IMR-90 (cell line): ENCODE data around the gene RASL10A.

Source experiments
- CEBPB ChIP-seq: IDR thresholded peaks from 2 replicates; pipeline ENCODE4 v1.6.1; 2012; ENCODE audit warnings: low read depth, low read length, improper control_type of control experiment
- CHD1 ChIP-seq: IDR thresholded peaks from 2 replicates; pipeline ENCODE4 v1.6.1; 2012; ENCODE audit warnings: low read depth, low read length, improper control_type of control experiment
- MAFK ChIP-seq: IDR thresholded peaks from 2 replicates; pipeline ENCODE4 v1.6.1; 2012; ENCODE audit warnings: low read depth, low read length, improper control_type of control experiment
- MXI1 ChIP-seq: IDR thresholded peaks from 2 replicates; pipeline ENCODE4 v1.6.1; 2012; ENCODE audit warnings: low read depth, mild to moderate bottlenecking, low read length, moderate library complexity, borderline replicate concordance
- NFE2L2 ChIP-seq: fragments of 150-350 bp; IDR thresholded peaks from 2 replicates; pipeline ENCODE4 v1.6.1; 2016; ENCODE audit warnings: low read depth, mild to moderate bottlenecking, low read length
- POLR2A ChIP-seq: IDR thresholded peaks from 2 replicates; pipeline ENCODE4 v1.6.1; 2012; ENCODE audit warnings: mild to moderate bottlenecking, low read depth, low read length
- RAD21 ChIP-seq: IDR thresholded peaks from 2 replicates; pipeline ENCODE4 v1.6.1; 2012; ENCODE audit warnings: low read length, improper control_type of control experiment
- RFX5 ChIP-seq: IDR thresholded peaks from 2 replicates; pipeline ENCODE4 v1.8.0; 2012; ENCODE audit warnings: low read depth, mild to moderate bottlenecking, low read length, moderate library complexity
- TF ChIP-seq, protein P1 (sequence below): conservative IDR thresholded peaks from 2 replicates; pipeline ENCODE4 v1.5.1; 2012; ENCODE audit warnings: mild to moderate bottlenecking, low read depth, low read length, improper control_type of control experiment

DNA sequence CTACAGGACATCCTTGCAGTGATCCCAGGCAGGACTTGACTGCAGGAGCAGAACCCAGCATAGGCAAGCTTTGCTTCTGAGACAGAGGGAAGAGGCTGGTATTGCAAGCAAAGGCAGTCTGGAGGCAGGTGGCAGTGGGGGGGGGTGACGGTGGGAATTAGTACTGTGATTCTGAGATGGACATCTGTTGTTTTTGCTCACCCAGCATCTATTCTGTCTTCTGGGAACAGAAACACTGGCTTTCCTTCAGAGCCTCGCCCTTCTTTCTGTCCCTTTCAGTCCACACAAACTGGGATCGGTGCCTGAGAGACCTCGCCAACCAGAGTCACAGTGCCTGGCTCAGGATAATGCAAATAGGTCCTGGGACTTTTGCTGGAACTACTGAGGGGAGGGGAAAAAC is 31.2 kb upstream of the RASL10A start:
- TF ChIP-seq, protein P1, sequence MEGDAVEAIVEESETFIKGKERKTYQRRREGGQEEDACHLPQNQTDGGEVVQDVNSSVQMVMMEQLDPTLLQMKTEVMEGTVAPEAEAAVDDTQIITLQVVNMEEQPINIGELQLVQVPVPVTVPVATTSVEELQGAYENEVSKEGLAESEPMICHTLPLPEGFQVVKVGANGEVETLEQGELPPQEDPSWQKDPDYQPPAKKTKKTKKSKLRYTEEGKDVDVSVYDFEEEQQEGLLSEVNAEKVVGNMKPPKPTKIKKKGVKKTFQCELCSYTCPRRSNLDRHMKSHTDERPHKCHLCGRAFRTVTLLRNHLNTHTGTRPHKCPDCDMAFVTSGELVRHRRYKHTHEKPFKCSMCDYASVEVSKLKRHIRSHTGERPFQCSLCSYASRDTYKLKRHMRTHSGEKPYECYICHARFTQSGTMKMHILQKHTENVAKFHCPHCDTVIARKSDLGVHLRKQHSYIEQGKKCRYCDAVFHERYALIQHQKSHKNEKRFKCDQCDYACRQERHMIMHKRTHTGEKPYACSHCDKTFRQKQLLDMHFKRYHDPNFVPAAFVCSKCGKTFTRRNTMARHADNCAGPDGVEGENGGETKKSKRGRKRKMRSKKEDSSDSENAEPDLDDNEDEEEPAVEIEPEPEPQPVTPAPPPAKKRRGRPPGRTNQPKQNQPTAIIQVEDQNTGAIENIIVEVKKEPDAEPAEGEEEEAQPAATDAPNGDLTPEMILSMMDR: no peak
- no peak for TF ChIP-seq POLR2A
- no peak for TF ChIP-seq MAFK
- no peak for TF ChIP-seq MXI1
- no peak for TF ChIP-seq RFX5
- no peak for TF ChIP-seq RAD21
- no peak for TF ChIP-seq CHD1
- TF ChIP-seq NFE2L2: no peak
- no peak for TF ChIP-seq CEBPB
